HG02870 (cell line): ENCODE measurements around the gene CHRNA10.

Source experiments
- ATAC-seq: cut with Tn5 transposase; IDR thresholded peaks from one replicate; pipeline ENCODE4 v1.9.1; 2021; ENCODE audit warnings: mild to moderate bottlenecking, moderate library complexity; ENCODE audit not compliant: unreplicated experiment

CHRNA10 gene

DNA sequence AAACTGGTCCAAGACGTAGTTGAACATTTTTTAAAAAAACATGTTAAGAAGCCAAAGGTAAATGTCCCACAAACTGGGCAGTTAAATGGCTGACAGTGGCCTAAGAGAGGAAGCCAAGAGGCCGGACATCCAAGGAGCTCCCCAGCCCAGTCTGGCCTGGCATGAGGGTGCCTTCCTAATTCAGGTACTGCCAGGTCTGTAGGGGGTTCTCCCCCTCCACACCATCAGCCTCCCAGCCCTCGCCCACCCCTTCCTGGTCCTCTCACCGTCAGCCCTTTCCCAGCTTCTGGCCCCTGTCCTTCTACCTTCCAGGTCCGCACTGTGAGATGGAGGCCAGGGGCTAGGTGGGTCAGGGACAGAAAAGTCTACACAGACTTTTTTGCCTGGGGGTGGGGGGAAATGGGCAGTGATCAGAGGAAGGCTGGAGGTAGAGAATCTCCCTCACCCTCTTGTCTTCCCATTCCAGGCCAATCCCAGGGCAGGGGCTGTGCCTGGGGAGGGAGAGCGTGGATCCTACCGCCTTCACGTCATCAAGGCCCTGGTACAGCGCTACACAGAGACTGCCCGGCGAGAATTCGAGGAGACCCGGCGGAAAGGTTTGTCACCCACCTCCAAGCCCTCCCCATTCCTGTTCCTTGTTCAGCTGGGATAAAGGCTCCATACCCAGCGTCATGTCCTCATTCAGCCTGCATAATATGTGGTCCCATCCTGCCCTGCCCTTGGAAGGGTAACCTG, 35.4 kb downstream of the CHRNA10 start:
- no peak for ATAC-seq

DNA sequence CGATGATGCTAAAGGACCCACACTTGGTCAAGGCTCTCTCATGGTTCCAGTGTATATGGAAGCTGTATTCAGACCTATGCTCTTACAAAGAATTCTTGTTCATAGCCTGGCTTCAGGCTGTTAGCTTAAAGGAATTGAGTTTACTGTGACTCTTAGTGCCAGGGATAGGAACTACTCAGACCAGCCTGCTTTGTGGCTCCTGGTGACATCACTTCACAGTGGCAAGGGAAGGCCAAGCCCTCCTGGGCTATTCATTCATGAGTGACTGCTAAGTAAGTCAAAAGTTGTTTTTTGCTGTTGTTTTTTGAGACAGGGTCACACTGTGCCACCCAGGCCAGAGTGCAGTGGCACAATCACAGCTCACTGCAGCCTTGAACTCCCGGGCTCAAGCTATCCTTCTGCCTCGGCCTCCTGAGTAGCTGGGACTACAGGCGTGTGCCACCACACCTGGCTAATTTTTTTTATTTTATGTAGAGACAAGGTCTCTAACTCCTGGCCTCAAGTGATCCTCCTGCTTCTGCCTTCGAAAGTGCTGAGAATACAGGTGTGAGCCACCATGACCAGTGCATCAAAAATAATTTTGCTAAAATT, 39.0 kb downstream of the CHRNA10 start:
- no peak for ATAC-seq

DNA sequence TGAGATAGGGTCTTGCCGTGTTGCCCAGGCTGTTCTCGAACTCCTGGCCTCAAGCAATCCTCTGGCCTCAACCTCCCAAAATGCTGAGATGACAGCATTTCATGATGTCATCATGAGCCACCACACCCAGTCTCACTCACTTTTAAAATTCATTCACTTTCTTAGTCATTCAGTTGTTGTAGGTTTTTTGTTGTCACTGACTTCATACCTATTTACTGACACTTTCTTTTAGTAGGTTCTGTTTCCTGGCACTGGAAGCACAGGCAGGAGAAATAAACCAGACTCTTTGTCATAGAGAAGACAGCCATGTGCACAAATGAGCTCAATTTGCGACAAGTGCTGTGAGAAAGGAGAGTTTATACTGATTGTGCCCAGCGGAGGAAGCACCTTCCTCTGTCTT, 39.9 kb downstream of the CHRNA10 start:
- ATAC-seq = no peak

DNA sequence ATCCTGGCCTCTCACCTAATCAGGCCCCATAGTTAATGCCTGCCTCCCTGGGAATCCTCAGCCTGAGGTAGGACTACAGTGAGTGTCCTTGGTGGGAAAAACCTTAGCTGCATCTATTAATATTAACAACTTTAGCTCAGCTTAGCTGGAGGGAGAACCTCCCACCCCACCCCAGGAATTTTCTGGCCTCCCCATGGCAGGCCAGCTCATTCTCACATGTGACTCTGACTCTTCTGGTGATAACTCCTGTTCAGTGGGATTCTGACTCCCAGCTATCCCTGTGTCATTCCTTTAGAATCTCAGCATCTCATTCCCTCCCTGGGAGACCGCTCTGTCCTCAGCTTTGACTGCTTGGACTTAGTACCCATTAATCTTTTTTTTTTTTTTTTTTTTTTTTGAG, 43.9 kb downstream of the CHRNA10 start:
- no peak for ATAC-seq

DNA sequence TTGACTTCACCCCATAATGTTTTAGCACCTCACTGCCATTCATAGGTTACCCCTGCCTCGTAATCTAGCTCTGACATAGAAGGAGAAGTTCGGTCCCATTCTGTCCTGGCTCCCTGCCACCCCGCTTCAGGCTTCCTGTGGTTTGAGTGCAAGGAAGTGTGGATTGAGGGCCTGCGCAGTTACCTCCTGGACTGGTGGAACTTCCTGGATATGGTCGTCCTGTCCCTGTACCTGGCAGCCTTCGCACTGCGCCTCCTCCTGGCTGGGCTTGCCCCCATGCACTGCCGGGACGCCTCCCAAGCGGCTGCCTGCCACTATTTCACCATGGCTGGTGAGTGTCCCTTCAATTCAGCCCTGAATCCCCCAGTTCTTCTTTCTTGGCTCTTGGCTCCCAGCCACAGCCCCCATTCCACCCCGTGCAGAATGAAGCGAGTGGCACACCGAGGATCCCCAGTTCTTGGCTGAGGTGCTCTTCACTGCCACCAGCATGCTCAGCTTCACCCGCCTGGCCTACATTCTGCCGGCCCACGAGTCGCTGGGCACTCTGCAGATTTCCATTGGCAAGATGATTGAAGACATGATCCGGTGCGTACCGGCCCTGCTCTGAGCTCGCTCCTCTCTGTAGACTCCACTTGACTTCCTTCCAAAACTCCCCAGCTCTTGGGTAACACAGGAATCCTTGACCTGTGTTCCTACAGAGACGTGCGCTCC, 44.8 kb downstream of the CHRNA10 start:
- ATAC-seq = no peak

DNA sequence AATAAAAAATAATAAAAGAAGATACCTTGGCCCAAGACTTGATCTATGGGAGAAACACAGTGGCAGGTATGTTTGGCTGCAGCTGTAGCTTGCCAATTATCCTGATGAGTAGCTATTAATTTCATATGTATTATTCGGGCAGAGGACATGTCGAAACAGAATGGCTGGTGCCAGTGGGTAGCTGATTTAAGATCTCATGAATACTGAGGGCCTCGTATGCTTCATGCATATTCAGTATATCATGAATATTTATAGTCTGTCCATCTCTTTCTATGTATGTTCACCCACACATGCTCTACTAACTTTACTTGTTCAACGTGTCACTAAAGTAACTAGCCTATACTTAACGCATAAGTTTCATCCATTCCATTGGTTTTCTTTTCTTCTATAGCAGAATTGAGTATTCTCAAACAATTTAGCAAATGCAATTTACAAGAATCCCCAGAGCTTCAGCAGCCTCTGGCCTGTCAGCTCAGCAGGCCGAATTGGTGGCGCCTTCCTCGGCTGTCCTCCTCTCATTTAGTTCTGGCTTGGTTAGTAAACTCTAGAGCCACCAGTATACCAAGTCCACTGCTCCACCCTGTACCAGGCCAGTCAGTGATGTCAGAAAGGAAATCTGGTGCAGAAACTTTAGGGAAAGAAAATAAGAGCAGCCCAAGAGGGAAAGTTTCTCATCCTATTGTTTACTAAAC, 47.3 kb downstream of the CHRNA10 start:
- ATAC-seq = no peak

DNA sequence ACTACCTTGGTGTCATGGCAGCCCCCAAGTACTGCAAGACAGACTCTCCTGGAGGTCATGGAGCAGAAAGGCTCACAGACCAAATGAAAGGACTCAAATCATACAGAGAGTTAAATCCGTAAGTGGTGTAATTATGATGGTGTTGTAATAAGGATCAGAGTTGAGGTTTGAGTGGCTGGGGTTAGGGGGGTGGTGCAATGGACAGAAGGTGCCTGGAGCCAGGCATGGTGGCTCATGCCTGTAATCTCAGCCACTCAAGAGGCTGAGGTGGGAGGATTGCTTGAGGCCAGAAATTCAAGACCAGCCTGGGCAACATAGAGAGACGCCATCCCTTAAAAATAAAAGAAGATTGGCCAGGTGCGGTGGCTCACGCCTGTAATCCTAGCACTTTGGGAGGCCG, 48.1 kb downstream of the CHRNA10 start:
- no peak for ATAC-seq

DNA sequence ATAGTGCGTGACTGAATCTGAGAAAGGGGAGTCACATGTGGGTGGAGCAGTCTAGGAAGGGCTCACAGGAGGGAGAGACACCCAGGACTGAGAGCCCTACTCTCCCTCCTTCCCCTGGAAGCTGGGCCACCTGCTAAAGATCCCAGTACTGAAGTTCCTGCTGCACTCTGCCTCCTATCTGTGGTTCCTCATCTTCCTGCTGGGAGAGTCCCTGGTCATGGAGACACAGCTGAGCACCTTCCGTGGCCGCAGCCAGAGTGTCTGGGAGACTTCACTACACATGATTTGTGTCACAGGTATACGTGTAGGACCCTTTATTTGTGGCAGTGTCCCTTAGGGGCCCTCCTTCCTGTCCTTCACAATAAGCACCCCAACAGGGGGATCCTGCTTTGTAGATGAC, 48.7 kb downstream of the CHRNA10 start:
- no peak for ATAC-seq

DNA sequence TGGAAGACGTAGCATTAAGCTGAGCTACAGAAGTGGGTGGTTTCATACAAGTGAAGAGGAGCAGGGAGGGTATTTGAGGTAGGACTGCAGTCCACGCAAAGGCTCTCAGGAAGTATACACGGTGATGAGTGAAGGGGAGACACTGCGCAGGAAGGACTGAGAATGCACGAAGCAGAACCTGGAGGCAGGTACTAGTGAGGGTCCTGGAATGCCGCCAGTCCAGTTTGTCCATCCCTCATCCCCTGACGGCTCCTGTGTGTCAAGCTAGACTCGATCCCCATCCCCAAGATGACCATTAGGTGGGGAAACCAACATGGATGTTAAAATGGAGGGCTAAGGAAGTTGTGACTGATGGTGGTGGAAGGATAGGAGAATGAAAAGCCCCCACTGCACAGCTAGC, 53.2 kb downstream of the CHRNA10 start:
- ATAC-seq = no peak

DNA sequence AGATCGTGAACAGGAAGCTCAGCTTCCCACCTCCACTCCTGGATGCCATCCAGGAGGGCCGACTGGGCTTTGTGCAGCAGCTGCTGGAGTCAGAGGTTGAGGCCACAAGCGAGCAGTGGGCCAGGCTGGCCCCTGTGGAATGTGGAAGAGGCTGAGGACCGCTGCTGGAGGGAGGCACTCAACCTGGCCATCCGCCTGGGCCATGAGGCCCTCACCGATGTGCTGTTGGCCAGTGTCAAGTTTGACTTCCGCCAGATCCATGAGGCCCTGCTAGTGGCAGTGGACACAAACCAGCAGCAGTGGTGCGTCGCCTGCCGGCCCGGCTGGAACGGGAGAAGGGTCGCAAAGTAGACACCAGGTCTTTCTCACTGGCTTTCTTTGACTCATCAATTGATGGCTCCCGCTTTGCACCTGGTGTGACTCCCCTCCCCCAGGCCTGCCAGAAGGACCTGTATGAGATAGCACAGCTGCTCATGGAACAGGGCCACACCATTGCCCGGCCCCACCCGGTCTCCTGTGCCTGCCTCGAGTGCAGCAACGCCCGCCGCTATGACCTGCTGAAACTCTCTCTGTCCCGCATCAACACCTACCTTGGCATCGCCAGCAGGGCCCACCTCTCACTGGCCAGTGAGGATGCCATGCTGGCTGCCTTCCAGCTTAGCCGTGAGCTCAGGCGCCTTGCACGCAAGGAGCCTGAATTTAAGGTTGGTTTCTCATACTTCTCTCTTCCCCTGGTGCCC, 54.3 kb downstream of the CHRNA10 start:
- no peak for ATAC-seq

DNA sequence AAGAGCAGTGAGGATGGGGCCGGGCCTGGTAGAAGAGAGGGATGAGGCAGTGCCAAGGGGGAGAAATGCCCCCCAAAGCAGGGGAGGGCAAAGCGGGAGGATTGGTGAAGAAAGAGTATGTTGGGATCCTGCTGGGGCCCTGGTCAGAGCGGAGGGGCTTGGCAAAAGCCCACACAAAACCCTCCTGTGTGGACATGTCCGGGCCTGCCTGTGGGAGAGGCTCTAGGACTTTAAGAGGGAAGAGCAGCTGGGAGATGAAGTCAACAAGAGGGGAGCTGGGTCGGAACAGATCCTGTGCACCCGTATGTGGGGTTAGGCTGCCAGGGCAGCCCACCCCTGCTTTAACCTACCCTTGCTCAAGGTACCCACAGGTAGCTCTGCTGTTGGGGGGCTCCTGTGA, 55.2 kb downstream of the CHRNA10 start:
- no peak for ATAC-seq
